AG20443 (cell line): ENCODE results near the gene ROR1.

Experiments
- DNase-seq: peaks from one replicate; pipeline ENCODE4 v3.0.0; 2012; ENCODE audit warnings: low spot score, mixed read lengths

Gene ROR1

DNA sequence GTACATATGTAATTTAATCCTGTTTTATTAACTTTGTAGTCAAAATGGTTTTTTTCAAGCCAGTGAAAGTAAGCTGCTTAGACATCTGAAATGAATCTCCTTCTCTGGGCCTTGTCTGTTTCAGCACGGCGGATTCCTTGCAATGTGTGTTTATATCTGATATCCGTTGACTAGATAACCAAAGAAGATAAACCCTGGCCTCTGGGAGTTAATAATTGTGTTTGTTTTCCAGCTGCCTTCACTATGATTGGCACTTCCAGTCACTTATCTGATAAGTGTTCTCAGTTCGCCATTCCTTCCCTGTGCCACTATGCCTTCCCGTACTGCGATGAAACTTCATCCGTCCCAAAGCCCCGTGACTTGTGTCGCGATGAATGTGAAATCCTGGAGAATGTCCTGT, 366.1 kb downstream of the ROR1 start:
- DNase-seq: no peak

DNA sequence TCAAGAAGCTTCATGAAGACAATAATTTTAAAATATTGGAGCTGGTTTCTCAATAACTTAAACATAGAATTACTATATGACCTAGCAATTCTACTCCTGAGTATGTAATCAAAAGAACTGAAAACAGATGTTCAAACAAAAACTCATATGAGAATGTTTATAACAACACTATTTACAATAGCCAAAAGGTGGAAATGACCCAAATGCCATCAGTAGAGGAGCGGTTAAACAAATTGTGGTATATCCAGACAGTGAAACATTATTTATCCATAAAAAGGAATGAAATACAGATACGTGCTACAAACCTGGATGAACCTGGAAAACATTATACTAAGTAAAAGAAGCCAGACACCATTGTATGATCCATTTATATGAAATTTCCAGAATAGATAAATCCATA, 366.8 kb downstream of the ROR1 start:
- DNase-seq: no peak

DNA sequence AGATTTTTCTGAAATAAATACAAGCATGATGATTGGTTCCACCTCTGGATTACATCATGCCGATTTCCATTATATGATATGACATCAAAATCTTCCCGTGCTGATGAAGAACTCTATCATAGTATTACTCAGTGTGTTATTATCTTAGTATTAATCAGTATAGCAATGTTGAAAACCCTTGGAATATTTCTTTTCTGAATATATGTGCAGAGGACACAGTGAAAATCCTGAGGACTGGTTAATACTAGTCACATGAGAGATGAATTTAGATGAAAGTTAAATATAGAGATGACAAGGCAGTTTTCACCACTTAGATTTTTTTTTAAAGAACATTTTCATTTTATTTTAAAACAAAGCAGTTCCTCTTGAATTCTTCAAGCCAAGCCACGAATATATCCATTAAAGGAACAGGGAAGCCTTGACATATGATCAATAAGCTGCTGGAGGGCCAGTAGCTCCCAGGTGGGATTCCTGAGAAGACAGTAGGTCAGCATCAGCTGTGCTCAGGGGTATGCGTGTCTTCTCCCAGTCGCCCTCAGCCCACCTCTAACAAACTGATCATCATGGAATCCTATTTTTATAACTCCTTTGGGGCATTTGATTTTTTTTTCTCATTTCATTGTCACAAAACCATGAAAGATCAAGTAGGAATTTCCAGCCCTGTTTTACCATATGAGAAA, 373.4 kb downstream of the ROR1 start:
- no peak for DNase-seq

DNA sequence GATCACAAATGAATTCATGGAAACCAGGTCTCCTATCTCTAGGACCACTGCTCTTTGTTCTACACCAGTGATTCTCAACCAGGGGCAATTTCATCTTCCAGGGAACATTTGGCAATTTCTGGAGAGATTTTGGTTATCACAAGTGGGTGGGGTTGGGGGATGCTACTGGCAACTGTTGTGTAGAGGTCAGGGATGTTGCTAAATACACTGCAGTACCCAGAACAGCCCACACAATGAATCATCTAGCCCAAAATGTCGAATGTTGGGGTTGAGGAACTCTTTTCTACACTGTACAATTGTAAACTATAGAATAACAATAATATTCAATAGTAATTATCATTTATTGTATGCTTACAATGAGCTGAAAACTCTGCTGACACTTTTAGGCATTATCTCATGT, 373.9 kb downstream of the ROR1 start:
- DNase-seq: no peak

DNA sequence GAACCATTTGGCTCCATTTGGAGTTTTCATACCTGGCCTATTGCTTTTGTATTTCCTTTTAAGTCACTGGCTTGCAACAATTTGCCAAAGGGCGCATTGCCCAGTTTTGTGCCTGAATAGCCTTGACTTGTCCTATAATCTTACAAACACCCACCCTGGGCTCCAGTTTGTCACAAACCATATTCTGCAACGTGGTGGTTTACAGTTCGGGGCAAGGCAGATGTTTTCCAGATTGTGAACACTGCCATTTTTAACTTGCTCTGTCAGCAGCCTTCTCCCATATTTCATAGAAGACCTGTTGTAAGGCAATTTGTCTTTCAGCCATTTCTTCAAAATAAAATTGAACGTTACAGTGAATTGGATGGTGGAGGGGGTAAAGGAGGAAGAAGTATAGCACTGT, 376.4 kb downstream of the ROR1 start:
- no peak for DNase-seq

DNA sequence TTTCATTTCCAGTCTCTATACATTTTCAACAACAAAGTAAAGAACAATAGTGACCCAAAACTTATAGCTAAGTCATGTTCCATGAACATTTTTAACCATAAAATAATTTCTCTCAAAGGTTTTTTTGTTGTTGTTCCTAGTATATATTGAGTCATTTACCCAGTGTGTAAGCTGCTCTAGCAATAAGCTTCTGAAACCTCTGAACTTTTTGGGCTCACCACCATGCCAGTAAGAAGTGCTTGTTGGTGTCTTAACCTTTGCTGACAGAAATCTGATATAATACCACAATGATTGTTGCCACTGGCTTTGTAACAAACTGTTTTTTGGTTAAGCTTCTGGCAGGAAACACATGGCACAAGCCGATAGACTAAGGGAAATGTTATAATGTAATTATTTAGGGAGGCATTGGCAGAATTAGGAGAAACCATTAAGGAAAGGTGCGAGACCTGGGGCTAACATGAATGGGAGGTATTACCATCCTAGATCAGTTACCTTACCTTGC, 377.0 kb downstream of the ROR1 start:
- DNase-seq: no peak

DNA sequence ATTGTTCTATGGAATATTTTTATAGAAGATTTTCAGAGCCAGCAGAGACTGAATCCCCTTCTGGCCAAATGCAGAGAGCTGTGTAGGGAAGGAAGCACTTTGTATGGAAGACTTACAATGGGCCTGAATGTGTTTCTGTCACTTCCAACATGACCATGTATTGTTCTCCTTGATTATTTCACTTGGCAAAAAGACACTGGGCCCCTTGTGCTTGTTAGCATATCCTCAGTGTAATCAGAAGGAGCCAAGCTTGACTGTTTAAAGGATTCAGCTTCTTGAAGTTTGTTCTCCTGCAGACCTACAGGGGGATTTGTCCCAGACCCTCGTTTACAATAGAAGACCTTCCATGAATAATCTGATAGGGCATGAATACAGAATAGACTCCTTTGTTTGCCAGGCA, 381.5 kb downstream of the ROR1 start:
- no peak for DNase-seq

DNA sequence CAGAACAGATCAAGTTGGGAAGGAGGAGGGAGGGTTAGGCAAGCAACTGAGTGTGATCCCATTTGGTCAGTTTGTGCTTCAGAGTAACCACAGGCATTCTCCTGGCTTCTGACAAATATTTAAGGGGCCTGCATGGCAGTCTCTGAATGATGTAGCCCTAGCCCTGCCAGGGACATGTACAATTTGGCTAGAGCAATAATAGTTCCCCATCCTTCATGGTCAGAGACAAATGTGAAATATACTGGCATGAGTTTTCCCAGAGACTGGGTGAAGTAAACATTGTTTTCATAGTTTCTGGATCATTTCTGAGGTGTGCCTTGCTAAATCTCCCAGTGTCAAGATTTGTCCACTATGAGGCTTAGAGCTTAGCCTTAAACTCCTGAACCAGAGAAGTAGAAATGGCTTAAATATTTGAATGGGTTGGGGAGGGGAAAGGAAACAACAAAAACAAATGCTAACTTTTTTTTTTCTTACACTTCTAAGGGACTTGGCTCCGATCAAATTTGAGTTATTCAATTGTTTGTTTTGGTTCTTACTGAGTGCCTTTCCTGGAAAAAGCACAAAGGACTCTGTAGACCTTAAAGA, 387.6 kb downstream of the ROR1 start:
- DNase-seq: peak; percentile 88

DNA sequence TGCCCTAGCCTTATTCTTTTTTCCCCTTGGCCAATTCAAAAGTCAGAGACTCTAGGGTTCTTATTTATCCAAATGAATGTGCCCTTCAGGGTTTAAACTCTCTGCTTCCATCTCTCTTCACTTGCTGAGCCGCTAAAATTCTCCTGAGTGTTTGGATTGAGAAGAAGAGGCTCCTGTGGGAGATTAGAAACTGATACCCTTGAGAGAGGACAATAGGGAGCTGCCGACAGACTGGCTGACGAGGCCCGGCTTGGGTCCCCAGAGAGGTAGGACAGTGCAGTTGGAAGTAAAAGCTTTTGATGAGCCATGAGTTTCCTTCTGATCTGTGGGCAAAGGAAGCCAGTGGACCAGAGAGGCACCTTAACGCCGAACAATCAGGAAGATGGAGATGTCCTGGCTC, 388.3 kb downstream of the ROR1 start:
- no peak for DNase-seq

DNA sequence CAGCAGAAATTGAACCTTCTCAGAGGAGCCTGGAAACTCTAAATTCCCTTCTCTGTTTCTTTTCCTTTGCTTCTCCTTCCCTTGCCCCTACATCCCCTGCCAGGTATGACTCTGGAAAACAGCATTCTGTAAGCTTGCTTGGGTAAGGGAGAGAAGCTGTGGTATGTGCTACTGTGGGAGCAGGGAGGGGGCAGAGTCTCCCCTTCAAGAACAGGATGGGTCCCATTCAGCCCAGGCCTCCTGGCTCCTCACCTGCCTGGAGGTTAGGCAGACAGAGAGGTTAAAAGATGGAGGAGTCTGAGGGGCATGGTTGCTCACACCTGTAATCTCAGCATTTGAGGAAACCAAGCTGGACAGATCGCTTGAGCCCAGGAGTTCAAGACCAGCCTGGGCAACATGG, 389.0 kb downstream of the ROR1 start:
- DNase-seq: no peak

DNA sequence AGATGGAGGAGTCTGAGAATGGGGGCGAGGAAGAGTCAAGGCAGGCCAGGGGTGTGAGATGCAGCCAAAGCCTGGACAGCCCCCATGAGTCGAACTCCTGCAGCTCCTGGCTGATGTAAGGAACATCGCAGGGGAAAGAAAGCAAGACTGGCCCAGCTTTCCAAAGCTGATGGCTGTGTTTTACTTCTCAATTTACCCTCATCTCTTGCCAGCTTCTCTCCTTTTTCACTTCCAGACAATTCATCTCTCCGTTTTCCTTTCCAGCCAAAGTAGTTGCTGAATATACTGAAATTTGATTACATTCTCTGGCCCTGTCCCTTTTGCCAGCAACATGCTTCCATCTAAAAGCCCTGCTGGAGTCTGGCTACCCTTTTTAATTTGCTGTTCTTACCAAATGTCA, 389.6 kb downstream of the ROR1 start:
- no peak for DNase-seq

DNA sequence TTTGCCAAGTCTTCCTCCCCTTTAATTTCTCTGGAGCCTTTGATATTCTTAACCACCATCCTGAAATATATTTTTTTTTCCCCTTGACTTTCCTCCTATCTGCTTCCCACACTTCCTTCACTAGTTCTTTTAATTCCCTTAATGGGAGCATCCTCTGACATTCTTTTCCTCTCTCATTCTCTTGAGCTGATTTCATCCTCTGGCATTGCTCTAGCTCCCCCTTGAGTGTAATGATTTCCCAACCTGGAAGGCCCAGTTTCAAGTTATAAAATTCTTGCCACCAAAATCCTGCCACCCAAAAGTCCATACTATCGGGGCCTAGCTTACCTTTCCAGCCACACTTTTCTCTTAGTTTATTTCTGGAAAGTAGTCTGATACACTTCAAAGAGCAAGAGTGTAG, 390.2 kb downstream of the ROR1 start:
- DNase-seq: peak; percentile 64

DNA sequence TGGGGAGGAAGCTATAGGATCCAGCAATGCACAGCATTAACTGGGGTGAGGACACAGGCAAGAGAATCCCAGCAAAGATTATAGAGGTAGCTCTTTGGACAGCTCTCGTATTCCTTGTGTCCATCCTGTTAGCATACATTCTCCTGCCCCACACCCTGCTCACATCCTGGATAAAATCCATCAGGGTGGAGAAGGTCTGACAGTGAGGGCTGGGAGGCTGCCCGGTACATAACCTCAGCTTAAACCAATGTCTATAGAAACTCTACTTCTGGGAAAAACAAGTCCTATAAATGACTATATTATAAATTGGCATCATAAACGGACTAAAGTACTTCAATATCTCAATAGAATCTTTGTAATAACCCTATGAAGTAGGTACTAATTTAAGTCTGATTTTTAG, 392.8 kb downstream of the ROR1 start:
- DNase-seq: no peak

DNA sequence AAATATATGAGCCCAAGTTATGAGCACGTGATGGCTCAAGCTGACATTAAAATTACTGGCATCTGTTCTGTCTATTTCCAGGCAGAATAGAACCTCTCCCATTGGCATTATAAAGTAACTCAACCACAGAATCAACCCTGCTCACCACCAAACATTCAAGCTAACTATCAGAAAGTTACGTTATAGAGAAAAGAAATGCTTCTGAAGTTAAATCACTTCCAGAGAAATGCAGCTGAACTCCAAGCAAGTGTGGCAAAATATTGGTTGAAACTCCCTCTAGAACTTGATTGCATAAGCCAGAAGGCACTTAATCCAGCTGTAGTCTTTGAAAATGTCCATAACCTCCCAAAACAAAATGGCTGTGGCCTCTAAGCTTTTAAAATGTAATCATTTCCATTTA, 393.4 kb downstream of the ROR1 start:
- peak; percentile 37 for DNase-seq

DNA sequence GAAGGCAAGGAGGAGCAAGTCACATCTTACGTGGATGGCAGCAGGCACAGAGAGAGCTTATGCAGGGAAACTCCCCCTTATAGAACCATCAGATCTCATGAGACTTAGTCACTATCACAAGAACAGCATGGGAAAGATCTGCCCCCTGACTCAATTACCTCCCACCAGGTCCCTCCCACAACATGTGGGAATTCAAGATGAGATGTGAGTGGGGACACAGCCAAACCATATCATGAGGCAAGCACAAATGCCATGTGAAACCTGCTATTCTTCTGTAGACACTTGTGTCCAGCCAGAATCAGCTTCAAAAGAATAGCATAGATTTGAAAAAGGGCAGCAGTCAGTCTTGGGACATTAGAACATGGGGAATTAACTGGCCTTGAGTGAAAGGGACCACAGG, 397.4 kb downstream of the ROR1 start:
- DNase-seq: no peak

DNA sequence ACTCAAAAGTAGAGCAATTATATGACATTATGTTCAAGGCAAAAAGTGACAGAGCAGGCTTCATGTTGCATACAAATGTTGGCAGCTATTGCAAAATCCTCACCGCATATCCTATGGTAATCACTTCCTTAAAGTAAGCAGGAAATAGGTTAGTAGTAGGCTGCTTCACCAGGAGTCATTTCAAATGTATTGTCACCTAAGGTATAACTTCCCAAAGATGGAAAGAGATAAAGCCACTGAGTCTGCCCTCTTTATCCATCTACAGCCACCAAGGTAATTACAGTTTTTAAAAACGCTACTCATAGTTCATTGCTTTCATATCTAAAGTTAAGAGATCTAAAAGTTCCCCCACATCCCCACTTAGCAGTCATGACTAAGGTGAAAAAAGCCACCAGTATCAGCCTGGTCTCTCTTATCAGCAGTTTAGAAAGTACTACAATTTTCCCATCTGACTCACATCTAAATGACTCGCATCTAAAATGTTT, 398.0 kb downstream of the ROR1 start:
- DNase-seq: no peak

DNA sequence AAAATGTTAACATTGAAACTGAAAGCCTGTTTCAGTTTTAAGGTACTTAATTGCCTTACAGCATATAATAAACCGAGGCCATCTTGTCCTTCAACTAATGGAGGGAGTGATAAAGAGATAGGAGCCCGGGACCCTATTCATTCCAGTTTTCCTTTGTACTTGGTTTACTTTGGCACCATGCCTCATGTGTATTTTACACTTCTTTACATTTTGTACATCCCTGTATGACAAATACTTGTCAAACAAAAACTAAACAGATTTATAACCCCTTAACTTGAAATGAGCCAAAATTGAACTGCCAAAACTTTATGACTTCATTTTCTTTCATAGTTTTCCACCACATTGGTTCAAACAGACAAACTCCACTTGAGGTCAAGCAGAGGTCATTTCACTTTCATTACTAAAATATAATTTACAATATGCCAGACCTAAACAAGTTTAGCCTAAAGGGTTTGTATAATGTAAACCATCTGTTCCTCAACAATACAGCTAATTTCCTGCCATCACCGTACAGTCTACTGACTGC, 398.7 kb downstream of the ROR1 start:
- no peak for DNase-seq

DNA sequence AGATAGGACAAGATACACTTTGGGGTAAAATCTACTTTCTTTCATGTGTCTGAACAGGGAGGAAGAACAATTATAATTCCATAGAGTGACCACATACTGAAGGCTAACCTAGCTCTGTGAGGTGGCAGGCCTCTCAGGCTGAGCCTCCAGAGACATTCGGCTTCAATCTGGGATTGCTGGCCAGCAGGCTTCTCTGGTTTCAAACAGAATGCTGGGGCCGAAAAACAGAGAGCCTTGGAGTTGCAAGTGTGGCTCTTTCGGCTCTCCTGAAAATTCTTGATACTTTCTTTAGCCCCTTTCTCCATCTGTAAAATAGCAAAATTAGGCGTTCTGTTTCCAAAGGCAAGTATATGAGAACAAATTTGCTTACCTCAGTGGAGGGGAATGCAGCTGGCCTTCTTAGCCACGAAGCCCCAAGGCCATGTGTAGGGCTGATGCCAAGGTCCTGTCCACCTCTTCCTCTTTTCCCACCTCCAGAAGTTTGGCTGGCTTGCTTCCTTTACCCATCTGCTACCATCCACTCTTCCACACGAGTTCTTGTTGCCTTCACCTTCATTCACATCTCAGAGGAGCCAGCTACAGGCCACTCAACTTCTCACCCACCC, 399.6 kb downstream of the ROR1 start:
- DNase-seq: no peak

DNA sequence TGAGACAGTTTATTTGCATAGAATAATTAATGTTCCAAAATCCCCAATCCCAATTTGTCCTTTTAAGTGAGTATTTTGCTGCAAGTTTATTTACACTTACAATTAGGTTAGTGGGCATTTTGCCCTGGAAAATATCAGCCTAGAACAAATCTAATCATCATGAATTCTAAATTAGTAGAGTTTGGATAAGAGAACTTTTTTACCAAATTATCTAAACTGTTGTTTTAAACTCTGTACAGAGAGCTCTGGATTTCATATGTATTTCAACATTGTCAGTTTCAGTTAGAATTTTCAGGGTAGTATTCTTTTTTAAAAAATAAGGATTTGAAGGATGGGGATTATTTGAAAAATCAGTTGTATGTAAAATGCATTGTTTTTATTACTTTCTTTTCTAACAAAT, 401.8 kb downstream of the ROR1 start:
- no peak for DNase-seq

DNA sequence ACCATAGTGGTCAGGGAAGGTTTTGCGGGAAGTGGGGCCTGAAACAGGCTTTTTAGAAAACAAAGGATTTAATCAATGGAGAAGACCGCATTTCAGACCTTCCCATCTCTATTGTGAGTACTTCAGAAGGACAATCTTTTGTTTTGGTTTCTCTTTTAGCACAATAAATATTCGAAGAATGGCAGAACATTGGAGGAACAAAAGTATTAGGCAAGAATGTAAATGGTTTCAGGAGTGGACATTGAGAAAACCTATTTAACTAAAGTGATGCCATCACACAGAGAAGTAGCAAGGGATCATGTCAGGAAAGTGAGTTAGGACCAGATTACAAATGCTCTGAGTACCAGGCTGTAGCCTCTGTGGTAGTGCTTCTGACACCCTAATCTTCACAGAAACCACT, 402.8 kb downstream of the ROR1 start:
- DNase-seq: no peak

DNA sequence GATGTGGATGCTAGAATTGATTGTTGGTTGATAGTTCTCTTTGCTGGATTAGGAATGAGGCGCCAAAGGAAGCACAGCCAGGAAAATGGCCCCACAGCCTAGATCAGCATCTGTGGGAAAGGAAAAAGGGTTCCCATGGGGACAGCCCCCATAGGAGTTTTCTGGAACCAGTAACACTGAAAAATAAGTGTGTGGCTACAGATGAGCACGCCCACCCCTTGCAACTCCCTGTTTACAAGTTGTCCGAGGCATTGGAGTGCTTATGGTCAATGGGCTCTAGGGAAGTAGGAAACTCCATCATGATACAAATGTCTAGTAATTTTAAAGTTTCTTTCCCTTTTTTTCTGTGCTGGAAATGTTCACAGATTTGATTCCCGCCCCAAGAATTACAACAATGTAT, 405.8 kb downstream of the ROR1 start:
- DNase-seq: no peak

DNA sequence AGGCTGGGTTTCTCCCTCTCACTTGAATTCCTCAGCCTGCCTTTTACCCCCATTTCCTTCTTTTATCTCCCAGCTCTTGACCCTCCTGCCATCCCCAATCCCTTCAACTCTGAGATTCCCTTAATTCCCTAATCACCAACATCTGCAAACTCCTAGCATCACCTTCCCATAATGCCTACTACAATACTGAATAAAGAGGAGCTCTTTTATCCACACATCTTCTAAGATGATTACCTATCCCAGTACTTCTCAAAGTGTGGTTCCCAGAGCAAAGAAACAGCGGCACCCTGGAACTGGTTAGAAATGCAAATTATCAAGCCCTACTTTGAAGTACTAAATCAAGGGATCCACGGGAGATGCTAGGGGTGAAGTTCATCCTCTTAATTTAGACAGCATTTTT, 408.4 kb downstream of the ROR1 start:
- no peak for DNase-seq

DNA sequence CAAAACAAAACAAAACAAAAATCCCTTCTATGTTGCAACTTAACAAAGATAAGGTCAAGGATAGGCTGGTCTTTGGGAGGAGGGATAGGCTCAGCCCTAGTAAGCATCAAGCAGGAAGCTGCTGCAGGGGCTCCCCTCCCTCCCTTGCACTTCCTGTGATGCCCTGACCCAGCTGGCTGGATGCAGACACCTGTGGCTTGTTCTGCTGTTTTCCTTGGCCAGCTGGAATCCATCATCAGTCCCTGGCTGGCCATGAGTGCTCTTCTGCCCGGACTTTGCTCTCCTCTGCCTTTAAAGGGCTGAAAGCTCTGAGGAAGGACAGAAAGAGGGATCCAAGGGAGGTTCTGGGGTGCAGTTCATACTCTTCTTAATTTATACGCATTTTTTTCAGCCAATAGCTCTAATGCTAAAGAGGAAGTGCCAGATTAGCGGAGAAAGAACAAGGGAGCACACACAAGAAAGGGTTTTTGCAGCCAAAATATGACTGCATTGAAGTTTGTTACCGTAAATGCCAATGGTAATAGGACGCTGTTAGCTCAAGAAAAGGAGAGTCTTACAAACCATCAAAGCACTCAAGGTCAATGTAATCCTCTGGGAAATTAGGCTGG, 409.7 kb downstream of the ROR1 start:
- no peak for DNase-seq
